HG03045 (cell line): ENCODE measurements around the gene FANCD2.
A peak's percentile ranks its signal among the peaks of the same experiment; 100 is the strongest.
"Not testable (repeated sequence)": the region's sequence is repeated elsewhere in the genome, so short reads cannot be mapped to it uniquely, and the experiment has no call there.

Source experiments
- ATAC-seq: cut with Tn5 transposase; IDR thresholded peaks from one replicate; pipeline ENCODE4 v1.9.1; 2021; ENCODE audit warnings: mild to moderate bottlenecking, moderate library complexity; ENCODE audit not compliant: unreplicated experiment

FANCD2 gene

GRCh38 chr3:10099041-10099440 lies 72.8 kb downstream of the FANCD2 start:
- ATAC-seq: no peak

DNA sequence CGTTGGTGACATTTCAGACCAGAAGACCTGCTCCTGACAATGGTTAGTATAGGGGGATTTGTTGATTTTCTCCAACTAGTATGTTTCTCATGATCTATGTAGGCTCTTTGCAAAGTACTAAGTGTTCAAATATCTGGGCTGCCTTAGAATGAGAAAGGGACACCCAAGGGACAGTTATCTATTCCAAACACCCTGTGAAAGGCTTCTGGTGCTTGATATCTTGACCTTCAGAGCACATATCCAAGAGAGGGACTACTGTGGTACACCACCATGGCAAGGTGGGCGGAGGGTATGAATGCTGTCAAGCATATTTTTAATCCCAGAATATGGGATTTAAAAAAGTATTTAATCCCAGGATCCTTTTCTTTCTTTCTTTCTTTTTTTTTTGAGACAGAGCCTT lies 80.7 kb downstream of the FANCD2 start:
- no peak for ATAC-seq

DNA sequence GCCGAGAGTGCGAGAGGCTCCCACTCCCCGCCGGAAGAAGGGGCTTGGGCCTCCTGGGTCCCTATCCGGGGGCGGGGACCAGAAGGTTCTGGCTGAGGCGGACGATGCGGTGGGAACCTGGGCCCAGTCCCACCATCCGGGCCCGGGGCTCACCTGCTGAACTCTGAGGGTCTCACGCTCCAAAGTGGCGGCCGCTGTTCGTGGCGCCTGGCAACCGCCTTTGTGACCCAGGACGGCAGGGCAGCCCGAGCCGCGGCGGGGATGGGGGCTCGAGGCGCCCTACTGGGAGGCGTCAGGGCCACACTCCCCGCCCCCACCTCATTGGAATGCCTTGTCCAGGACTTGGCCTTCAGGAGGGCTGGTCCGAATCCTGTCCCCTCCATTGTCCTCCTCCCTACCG lies 81.9 kb downstream of the FANCD2 start, which contains the start of gene FANCD2OS:
Gene FANCD2OS (minus strand): TSS at position 165 of the 400 bp plus-strand sequence. CDS start 3,481 bp downstream, outside the sequence.
- no peak for ATAC-seq

- peak; percentile 94 for ATAC-seq
Observed at GRCh38 chr3:10115326-10116137, 89.3 kb downstream of the FANCD2 start, which contains the start of gene BRK1. TSS of gene BRK1 (plus strand) at chr3:10115675. CDS start at chr3:10115702, 27 bp downstream.

DNA sequence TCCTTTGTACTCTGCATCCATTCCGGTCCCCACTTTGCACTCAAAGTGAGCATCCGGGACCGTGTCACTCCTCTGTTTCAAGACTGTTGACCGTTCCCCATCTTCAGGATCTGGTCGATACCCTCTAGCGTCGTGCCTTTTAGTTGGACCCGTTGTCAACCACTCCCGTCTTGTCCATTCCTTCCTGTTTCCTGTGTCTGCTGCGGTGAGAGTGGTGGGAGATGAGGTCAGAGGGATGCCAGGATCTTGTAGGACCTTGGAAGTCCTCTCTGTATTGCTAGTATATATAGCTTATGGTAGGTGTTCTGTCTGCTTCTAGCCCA lies 89.9 kb downstream of the FANCD2 start:
- ATAC-seq: no peak

DNA sequence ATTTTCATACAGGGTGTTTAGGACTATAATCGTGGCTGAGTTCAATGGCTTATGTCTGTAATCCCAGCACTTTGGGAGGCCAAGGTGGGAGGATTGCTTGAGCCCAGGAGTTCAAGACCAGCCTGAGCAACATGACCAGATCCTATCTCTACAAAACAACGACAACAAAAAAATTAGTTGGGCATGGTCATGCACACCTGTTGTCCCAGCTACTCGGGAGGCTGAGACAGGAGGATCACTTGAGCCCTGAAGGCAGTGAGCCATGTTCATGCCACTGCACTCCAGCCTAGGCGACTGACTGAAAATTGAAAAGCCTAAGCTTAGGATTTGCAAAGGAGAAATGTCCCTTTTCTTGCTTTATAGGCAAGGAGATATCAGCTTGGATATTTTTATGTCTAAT lies 90.7 kb downstream of the FANCD2 start:
- no peak for ATAC-seq

- no peak for ATAC-seq
Observed at GRCh38 chr3:10119376-10119775, 93.1 kb downstream of the FANCD2 start.

DNA sequence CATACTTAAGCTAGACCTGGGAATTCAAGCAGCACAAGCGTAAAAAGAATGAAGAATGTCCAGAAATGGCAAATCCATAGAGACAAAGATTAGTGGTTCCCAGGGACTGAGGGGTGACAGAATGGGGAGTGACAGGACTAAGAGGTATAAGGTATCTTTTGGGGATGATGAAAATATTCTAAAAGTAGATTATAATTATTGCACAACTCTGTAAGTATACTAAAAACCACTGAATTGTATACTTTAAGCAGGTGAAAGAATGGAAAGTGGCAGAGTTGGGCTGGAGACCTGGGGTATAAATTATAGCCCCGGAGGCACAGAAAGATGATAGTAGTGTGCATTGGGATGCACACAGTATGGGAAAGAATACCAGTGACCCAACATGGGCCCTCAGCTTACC lies 94.8 kb downstream of the FANCD2 start:
- ATAC-seq: no peak

GRCh38 chr3:10122724-10123123 lies 96.5 kb downstream of the FANCD2 start:
- no peak for ATAC-seq

- ATAC-seq: not testable (repeated sequence)
Observed at GRCh38 chr3:10135872-10136271, 109.6 kb downstream of the FANCD2 start.

DNA sequence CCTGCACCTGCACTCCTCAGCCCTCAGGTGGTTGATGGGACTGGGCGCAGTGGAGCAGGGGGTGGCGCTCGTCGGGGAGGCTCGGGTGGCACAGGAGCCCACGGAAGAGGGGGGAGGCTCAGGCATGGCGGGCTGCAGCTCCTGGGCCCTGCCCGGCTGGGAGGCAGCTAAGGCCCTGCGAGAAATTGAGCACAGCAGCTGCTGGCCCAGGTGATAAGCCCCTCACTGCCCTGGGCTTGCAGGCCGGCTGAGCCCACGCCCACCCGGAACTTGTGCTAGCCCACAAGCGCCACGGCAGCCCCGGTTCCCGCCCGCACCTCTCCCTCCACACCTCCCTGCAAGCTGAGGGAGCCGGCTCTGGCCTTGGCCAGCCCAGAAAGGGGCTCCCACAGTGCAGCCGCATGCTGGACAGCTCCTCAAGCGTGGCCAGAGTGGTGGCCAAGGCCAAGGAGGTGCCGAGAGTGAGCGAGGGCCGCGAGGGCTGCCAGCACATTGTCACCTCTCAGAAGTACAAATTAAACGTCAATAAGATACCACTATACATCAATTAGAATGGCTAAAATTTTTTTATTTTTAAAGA lies 110.3 kb downstream of the FANCD2 start:
- ATAC-seq: no peak

DNA sequence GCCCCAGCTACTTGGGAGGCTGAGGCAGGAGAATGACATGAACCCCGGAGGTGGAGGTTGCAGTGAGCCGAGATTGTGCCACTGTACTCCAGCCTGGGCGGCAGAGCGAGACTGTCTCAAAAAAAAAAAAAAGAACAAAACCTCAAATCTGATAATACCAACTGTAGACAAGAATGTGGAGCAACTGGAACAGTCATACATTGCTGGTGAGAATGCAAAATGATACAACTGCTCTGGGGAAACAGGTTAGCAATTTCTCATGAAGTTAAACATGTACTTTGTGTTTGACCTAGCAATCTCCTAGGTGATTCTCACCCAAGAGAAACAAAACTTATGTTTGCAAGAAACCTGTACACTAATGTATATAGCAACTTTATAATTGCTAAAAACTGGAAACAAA lies 110.9 kb downstream of the FANCD2 start:
- ATAC-seq: no peak

- no peak for ATAC-seq
Observed at GRCh38 chr3:10140996-10141546, 114.8 kb downstream of the FANCD2 start.

GRCh38 chr3:10142707-10143560 lies 116.7 kb downstream of the FANCD2 start:
- no peak for ATAC-seq

GRCh38 chr3:10145685-10146084 lies 119.4 kb downstream of the FANCD2 start:
- no peak for ATAC-seq

- no peak for ATAC-seq
Observed at GRCh38 chr3:10149226-10149625, 123.0 kb downstream of the FANCD2 start.

GRCh38 chr3:10150987-10151386 lies 124.8 kb downstream of the FANCD2 start:
- ATAC-seq: no peak
